ENCODE measurements around the gene CNNM3. TPM values are rescaled to one million over a fixed set of nuclear protein-coding genes. Genes with fewer than 3 reads are reported as not detected.
A peak's percentile ranks its signal among the peaks of the same experiment; 100 is the strongest.
"Not testable (repeated sequence)": the region's sequence is repeated elsewhere in the genome, so short reads cannot be mapped to it uniquely, and the experiment has no call there.

Gene CNNM3
- total and polyA plus RNA-seq, 5 experiments from 2014 or later, result 2.8 to 41.1 (median 12.0) TPM

GRCh38 chr2:96852667-96853066, 36.6 kb downstream of the CNNM3 start:
- Mint-ChIP-seq H3K4me1 (peaks cover 17 to 27% (median 23%) of the 10 kb centered on the region in 4 donors), H3K36me3 (peaks cover 0 to 66% (median 28%) of the 10 kb centered on the region in 3 donors), H3K27me3 (no peaks in the 10 kb centered on the region), H3K4me3 (no peak overlapping the region), H3K9me3 (no peaks in the 10 kb centered on the region), H3K27ac (peak overlapping the region in 1 of 10 donors; percentile 22)
- POLR2A ChIA-PET, result interaction anchor here (1.2 to 3.4 kb wide), 4 partner anchors 13 to 110 kb away, joined by 4 to 14 read pairs (median 5); partner anchors contain the start of gene CNNM3
- DNase-seq (no peak), ATAC-seq (no peak)

GRCh38 chr2:96853321-96853720, 37.3 kb downstream of the CNNM3 start:
- Mint-ChIP-seq H3K4me3 (no peak overlapping the region), H3K9me3 (no peaks in the 10 kb centered on the region), H3K36me3 (peaks cover 0 to 59% (median 24%) of the 10 kb centered on the region in 3 donors), H3K27ac (no peak overlapping the region), H3K27me3 (no peaks in the 10 kb centered on the region), H3K4me1 (peaks cover 17 to 27% (median 24%) of the 10 kb centered on the region in 4 donors)
- DNase-seq (no peak), ATAC-seq (no peak)
- POLR2A ChIA-PET, result interaction anchor here (2.0 to 3.4 kb wide), 2 partner anchors 14 to 110 kb away, joined by 5 to 14 read pairs; no protein-coding TSS in a partner anchor

GRCh38 chr2:96856776-96857666, 41.0 kb downstream of the CNNM3 start:
- H3K9me3 Mint-ChIP-seq, result no peaks in the 10 kb centered on the region
- POLR2A ChIA-PET, result interaction anchor here (0.6 to 4.1 kb wide), 24 partner anchors 8 to 320 kb away, joined by 3 to 75 read pairs (median 10); partner anchors contain the start of genes ANKRD23, ANKRD36 and CNNM3
- peaks cover 0 to 42% (median 16%) of the 10 kb centered on the region in 3 donors for H3K36me3 Mint-ChIP-seq
- peak overlapping the region; percentile 72 to 92 (median 90) for H3K4me3 Mint-ChIP-seq
- H3K27me3 Mint-ChIP-seq, result no peaks in the 10 kb centered on the region
- H3K4me1 Mint-ChIP-seq, result peaks cover 23 to 48% (median 46%) of the 10 kb centered on the region in 4 donors
- peak overlapping the region; percentile 57 to 94 (median 84) for H3K27ac Mint-ChIP-seq
- DNase-seq (peak in 5 of 10 donors; percentile 21 to 72 (median 39)), ATAC-seq (peak in 1 of 2 donors; percentile 2)

DNA sequence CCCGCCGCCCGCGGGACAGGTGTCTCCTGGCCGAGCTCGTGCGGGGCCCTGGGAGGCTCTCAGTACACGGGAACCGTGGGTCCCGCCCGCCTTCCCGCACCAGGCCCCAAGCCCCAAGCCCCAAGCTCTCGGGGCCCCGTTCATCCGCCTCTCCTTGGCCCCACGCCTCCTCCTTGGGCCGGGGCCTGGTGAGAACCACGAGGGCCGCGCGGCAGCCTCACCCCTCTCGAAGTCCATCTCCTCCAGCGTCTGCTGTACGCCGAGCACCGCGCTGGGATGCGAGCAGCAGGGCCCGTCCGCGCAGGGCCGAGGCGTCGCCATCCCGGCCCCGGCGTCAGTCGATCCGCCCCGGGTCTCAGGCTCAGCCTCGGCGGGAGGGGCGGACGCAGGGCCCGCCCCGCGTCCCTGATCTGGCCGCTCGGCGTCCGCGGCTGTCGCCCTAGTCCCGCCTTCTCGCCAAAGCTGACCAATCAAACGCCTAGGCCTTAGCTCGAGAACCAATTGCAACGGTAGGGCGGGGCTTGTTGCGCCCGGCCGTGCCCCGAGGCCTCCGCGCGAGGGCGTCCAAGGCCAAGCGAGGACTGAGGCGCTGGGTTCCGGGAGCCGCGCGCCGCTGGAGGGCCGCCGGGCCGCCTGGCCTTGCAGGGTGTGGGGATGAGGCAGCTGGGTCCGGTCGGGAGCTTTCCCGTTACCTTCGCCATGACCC, 41.8 kb downstream of the CNNM3 start, which contains the start of gene ANKRD39:
TSS of gene ANKRD39 (minus strand) at position 350 of the 706 bp plus-strand sequence. CDS start at position 321, 29 bp downstream.
- peaks cover 23 to 50% (median 47%) of the 10 kb centered on the region in 4 donors for H3K4me1 Mint-ChIP-seq
- peak; percentile 95 to 99 (median 98) for DNase-seq
- peaks cover 0 to 41% (median 15%) of the 10 kb centered on the region in 3 donors for H3K36me3 Mint-ChIP-seq
- peak; percentile 89 to 92 for ATAC-seq
- H3K9me3 Mint-ChIP-seq, result no peaks in the 10 kb centered on the region
- H3K27me3 Mint-ChIP-seq, result no peaks in the 10 kb centered on the region
- H3K4me3 Mint-ChIP-seq, result peak within 1 kb of the TSS; percentile 72 to 92 (median 90)
- POLR2A ChIA-PET, result interaction anchor here (0.6 to 4.1 kb wide), 29 partner anchors 9 to 321 kb away, joined by 3 to 75 read pairs (median 6); partner anchors contain the start of genes ANKRD23, ANKRD36 and CNNM3
- peak within 1 kb of the TSS; percentile 57 to 94 (median 86) for H3K27ac Mint-ChIP-seq

DNA sequence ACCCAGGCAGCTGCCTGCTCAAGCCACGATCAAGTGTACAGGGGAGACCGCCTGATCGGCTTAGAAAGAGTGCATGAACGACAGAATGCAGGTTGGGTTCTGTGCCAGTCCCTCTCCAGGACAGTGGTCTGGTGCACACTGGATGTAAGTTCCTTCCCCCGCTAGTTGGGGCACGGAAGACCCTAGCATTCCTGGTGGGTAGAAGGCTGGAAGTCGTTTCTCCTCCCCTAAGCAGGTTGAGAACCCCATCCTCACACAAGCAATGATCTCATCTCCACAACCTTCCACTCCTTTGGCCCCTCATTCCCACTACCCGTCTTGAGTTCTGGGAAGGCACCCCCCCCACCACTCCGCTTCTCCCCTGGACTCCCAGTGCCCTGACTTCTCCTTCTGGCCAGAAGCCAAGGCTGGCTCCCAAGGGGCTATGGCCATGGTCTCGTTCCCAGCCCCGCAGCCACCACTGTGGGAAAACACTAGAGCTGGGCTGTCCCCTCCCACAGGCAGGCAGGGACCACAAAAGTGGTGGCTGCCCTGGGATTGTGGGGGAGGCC, 43.1 kb downstream of the CNNM3 start:
- H3K4me1 Mint-ChIP-seq, result peaks cover 26 to 54% (median 52%) of the 10 kb centered on the region in 4 donors

DNA sequence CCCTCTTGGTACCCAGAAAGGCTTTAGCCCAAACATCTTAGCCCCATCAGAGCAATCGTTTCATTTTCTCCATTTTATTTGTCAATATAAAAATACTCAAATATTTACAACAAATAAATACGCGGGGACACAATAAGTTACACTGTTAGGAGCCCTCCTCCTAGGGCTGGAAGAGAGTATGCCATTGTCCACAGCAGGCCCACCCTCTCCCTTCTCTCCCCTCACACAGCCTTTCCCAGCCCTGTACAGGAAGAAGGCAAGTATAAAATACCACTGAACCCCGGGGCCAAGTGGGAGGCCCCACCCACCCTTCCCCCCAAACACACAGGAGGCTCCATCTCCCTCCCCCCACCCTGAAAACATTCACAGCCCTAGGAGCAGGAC, 43.6 kb downstream of the CNNM3 start:
- peaks cover 0 to 34% (median 6%) of the 10 kb centered on the region in 3 donors for H3K36me3 Mint-ChIP-seq
- H3K27ac Mint-ChIP-seq, result peak overlapping the region; percentile 29 to 87 (median 72)

More for the DNA sequence above, 43.1 kb downstream of the CNNM3 start:
- Mint-ChIP-seq H3K9me3 (no peaks in the 10 kb centered on the region), H3K27me3 (no peaks in the 10 kb centered on the region), H3K36me3 (peaks cover 0 to 34% (median 7%) of the 10 kb centered on the region in 3 donors), H3K27ac (peak overlapping the region in 9 of 10 donors; percentile 48 to 94 (median 77)), H3K4me3 (peak overlapping the region; percentile 58 to 92 (median 86))
- POLR2A ChIA-PET, result interaction anchor here (1.2 to 4.1 kb wide), 10 partner anchors 9 to 103 kb away, joined by 4 to 75 read pairs (median 22); partner anchors contain the start of gene CNNM3
- DNase-seq (no peak), ATAC-seq (no peak)

GRCh38 chr2:96860065-96861029, 44.3 kb downstream of the CNNM3 start:
- peaks cover 0 to 32% (median 3%) of the 10 kb centered on the region in 3 donors for H3K36me3 Mint-ChIP-seq
- peaks cover 23 to 46% (median 44%) of the 10 kb centered on the region in 4 donors for H3K4me1 Mint-ChIP-seq
- no peaks in the 10 kb centered on the region for H3K9me3 Mint-ChIP-seq
- H3K27ac Mint-ChIP-seq, result peak overlapping the region; percentile 29 to 84 (median 58)
- H3K27me3 Mint-ChIP-seq, result no peaks in the 10 kb centered on the region
- peak overlapping the region in 6 of 10 donors; percentile 1 to 72 (median 42) for H3K4me3 Mint-ChIP-seq
- POLR2A ChIA-PET, result interaction anchor here (1.2 to 4.1 kb wide), 6 partner anchors 8 to 93 kb away, joined by 3 to 24 read pairs (median 6); no protein-coding TSS in a partner anchor
- DNase-seq (peak in 2 of 10 donors; percentile 43 to 67), ATAC-seq (no peak)

More for the DNA sequence above, 43.6 kb downstream of the CNNM3 start:
- no peak for ATAC-seq
- no peaks in the 10 kb centered on the region for H3K9me3 Mint-ChIP-seq
- POLR2A ChIA-PET, result interaction anchor here (1.2 to 4.1 kb wide), 5 partner anchors 9 to 94 kb away, joined by 3 to 24 read pairs (median 7); no protein-coding TSS in a partner anchor
- H3K4me1 Mint-ChIP-seq, result peaks cover 26 to 51% (median 49%) of the 10 kb centered on the region in 4 donors
- no peak for DNase-seq
- H3K4me3 Mint-ChIP-seq, result peak overlapping the region in 9 of 10 donors; percentile 40 to 90 (median 76)
- no peaks in the 10 kb centered on the region for H3K27me3 Mint-ChIP-seq

GRCh38 chr2:96861074-96861473, 45.0 kb downstream of the CNNM3 start:
- Mint-ChIP-seq H3K27ac (peak overlapping the region in 1 of 10 donors; percentile 59), H3K36me3 (peaks cover 0 to 38% (median 6%) of the 10 kb centered on the region in 3 donors), H3K4me3 (no peak overlapping the region), H3K9me3 (no peaks in the 10 kb centered on the region), H3K27me3 (no peaks in the 10 kb centered on the region), H3K4me1 (peaks cover 23 to 51% (median 45%) of the 10 kb centered on the region in 4 donors)
- DNase-seq (peak in 1 of 10 donors; percentile 45), ATAC-seq (no peak)
- POLR2A ChIA-PET, result interaction anchor here (1.3 to 2.8 kb wide), 3 partner anchors 8 to 89 kb away, joined by 3 to 9 read pairs (median 7); no protein-coding TSS in a partner anchor

DNA sequence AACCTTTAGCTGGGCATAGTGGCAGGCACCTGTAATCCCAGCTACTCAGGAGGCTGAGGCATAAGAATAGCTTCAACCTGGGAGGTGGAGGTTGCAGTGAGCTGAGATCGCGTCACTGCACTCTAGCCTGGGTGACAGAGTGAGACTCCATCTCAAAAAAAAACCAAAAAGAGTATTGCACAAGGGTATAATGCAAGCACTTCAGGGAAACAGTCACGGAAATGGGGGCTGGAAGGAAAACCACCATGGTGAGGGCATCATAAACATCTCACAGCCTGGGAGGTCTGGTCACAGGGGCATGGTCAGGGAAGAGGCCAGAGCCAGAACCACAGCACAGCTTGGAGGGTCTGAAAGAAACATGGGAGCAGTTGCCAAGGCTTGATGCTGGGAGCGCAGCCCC, 47.0 kb downstream of the CNNM3 start:
- H3K36me3 Mint-ChIP-seq, result peaks cover 0 to 40% (median 6%) of the 10 kb centered on the region in 3 donors
- not testable (repeated sequence) for DNase-seq, H3K4me3 Mint-ChIP-seq, H3K9me3 Mint-ChIP-seq, ATAC-seq, H3K27me3 Mint-ChIP-seq
- peak overlapping the region in 3 of 10 donors; percentile 7 to 84 (median 19) for H3K27ac Mint-ChIP-seq
- H3K4me1 Mint-ChIP-seq, result peaks cover 20 to 51% (median 48%) of the 10 kb centered on the region in 4 donors
- POLR2A ChIA-PET, result interaction anchor here (0.8 to 1.6 kb wide), 5 partner anchors 61 to 100 kb away, joined by 3 to 5 read pairs (median 3); no protein-coding TSS in a partner anchor

GRCh38 chr2:96863575-96864342, 47.7 kb downstream of the CNNM3 start:
- H3K27ac Mint-ChIP-seq, result peak overlapping the region in 2 of 10 donors; percentile 13 to 61

More at GRCh38 chr2:96863575-96864342, 47.7 kb downstream of the CNNM3 start:
- ATAC-seq (no peak), DNase-seq (no peak)
- Mint-ChIP-seq H3K4me1 (peaks cover 22 to 52% (median 48%) of the 10 kb centered on the region in 4 donors), H3K4me3 (no peak overlapping the region), H3K36me3 (peaks cover 0 to 40% (median 6%) of the 10 kb centered on the region in 3 donors), H3K27me3 (no peaks in the 10 kb centered on the region), H3K9me3 (no peaks in the 10 kb centered on the region)
- POLR2A ChIA-PET, result interaction anchor here (0.9 to 1.7 kb wide), 7 partner anchors 60 to 99 kb away, joined by 3 to 6 read pairs (median 5); no protein-coding TSS in a partner anchor

Data from naive thymus-derived CD8-positive, alpha-beta T cell (primary cell).